IPS DF 6.9 (cell line): ENCODE measurements around the gene UTY.
"Not testable (repeated sequence)": the region's sequence is repeated elsewhere in the genome, so short reads cannot be mapped to it uniquely, and the experiment has no call there.

Experiments used
- DNase-seq: peaks from one replicate; pipeline ENCODE4 v3.0.0-alpha.2; 2013; ENCODE audit warnings: low read depth, low spot score
- H3K27ac ChIP-seq: one replicate; pipeline ENCODE4 v1.5.1; 2013; ENCODE audit warnings: low read length, control low read depth
- H3K27me3 ChIP-seq: 2 replicates; pipeline ENCODE4 v1.6.1; 2013; ENCODE audit warnings: mild to moderate bottlenecking, low read length; ENCODE audit not compliant: control insufficient read depth, insufficient read depth
- H3K36me3 ChIP-seq: 2 replicates; pipeline ENCODE4 v1.6.1; 2013; ENCODE audit warnings: low read length; ENCODE audit not compliant: control insufficient read depth, insufficient read depth
- H3K4me1 ChIP-seq: 2 replicates; pipeline ENCODE4 v1.6.1; 2013; ENCODE audit warnings: low read length; ENCODE audit not compliant: control insufficient read depth, insufficient read depth
- H3K4me3 ChIP-seq: 2 replicates; pipeline ENCODE4 v1.5.1; 2013; ENCODE audit warnings: mild to moderate bottlenecking, low read length
- H3K9me3 ChIP-seq: 2 replicates; pipeline ENCODE4 v1.6.1; 2013; ENCODE audit warnings: low read length, inconsistent platforms; ENCODE audit not compliant: control insufficient read depth, insufficient read depth
- WGBS: extraction: QIAGEN DNeasy Blood & Tissue Kit; methylation state at CpG from one replicate; pipeline ENCODE4 v1.1.7; 2013; ENCODE audit warnings: mixed read lengths, missing lambda C conversion rate; ENCODE audit not compliant: insufficient read length, insufficient coverage; 5-methylcytosine and 5-hydroxymethylcytosine counted together

Gene UTY

DNA sequence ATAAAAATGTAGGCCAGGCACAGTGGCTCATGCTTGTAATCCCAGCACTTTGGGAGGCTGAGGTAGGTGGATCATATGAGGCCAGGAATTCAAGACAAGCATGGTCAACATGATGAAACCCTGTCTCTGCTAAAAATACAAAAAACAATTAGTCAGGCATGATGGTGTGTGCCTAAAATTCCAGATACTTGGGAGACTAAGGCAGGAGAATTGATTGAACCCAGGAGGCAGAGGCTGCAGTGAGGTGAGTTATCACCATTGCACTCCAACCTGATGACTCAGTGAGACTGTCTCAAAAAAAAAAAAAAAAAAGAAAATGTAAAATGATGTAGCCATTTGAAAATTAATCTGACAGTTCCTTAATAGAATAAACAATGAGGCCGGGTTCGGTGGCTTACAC lies 171.9 kb downstream of the UTY start:
- Histone ChIP-seq H3K9me3 (no peaks in the 10 kb centered on the region), H3K4me3 (no peak overlapping the region), H3K27ac (no peak overlapping the region), H3K27me3 (no peaks in the 10 kb centered on the region), H3K4me1 (no peaks in the 10 kb centered on the region), H3K36me3 (no peaks in the 10 kb centered on the region)
- no peak for DNase-seq
- WGBS = no CpG with 5 or more reads among the region's 2 CpGs

DNA sequence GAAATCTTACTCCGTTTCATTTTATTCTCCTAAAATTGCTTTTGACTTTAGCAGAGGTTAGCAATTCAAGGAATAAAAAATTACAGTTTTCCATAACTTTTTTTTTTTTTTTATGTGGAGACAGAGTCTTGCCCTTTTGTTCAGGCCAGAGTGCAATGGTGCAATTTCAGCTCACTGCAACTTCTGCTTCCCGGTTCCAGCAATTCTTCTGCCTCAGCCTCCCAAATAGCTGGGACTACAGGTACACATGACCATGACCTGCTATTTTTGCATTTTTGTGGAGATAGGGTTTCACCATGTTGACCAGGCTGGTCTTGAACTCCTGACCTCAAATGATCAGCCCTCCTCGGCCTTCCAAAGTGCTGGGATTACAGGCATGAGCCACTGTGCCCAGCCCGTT lies 179.0 kb downstream of the UTY start:
- Histone ChIP-seq H3K36me3 (no peaks in the 10 kb centered on the region; the same call in 1 of the 2 replicates), H3K4me3 (no peak overlapping the region), H3K4me1 (no peaks in the 10 kb centered on the region; the same call in 1 of the 2 replicates), H3K27me3 (no peaks in the 10 kb centered on the region), H3K9me3 (no peaks in the 10 kb centered on the region), H3K27ac (no peak overlapping the region)
- DNase-seq = no peak
- WGBS = no CpG with 5 or more reads among the region's 4 CpGs

DNA sequence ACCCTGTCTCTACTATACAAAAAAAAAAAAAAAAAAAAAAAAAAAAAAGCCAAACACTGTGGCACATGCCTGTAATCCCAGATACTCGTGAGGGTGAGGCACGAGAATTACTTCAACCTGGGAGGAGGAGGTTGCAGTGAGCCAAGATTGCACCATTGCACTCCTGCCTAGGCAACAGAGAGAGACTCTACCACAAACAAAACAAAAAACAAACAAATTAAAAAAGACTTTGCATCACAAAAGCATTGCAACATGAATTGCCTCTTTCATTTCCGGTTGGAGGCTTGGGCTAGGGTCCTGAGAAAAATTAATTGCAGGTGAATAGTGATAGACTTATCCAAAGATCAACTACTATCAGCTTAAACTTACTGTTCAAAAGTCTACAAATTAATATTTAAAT lies 180.4 kb downstream of the UTY start:
- H3K27ac ChIP-seq = no peak overlapping the region
- H3K27me3 ChIP-seq = no peaks in the 10 kb centered on the region
- no peak overlapping the region for H3K4me3 ChIP-seq
- WGBS = no CpG with 5 or more reads among the region's 3 CpGs
- no peaks in the 10 kb centered on the region; the same call in 1 of the 2 replicates for H3K4me1 ChIP-seq
- H3K36me3 ChIP-seq = no peaks in the 10 kb centered on the region; the same call in 1 of the 2 replicates
- no peaks in the 10 kb centered on the region for H3K9me3 ChIP-seq
- no peak for DNase-seq

DNA sequence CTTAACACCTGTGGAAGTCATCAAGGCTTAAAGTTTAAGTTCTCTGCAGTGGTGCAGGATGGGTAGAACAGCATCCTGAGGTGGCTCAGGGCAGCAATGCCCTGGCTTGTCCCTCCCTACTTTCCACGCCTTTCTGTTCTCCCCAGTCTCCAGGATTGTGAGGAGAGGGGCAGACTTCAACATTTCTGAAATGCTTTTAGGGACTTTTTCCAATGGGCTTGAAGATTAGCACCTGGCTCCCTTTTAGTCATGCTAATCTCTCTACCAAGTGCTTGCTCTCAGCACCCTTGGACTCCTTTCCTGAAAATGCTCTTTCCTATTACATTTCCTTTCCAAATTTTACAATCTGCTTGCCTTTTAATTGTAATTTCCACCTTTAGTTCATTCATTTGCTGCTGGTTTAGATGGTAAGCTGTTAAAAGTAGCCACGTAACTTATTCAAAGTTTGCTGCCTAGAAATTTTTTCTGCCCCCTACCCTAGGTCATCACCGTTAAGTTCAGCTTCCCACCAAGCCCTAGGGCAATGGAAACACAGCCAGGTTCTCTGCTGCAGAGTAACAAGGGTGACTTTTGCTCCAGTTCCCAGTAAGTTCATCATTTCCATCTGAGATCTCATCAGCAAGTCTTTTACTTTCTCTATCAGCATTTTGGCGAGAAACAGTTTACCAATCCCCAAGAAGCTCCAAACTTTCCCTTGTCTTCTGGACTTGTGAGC lies 183.5 kb downstream of the UTY start:
- Histone ChIP-seq H3K36me3 (no peaks in the 10 kb centered on the region), H3K4me1 (no peaks in the 10 kb centered on the region; the same call in 1 of the 2 replicates), H3K4me3 (no peak overlapping the region), H3K27me3 (no peaks in the 10 kb centered on the region), H3K9me3 (no peaks in the 10 kb centered on the region), H3K27ac (peak overlapping the region; percentile 88)
- WGBS = no CpG with 5 or more reads among the region's 4 CpGs
- peak; percentile 9 for DNase-seq

DNA sequence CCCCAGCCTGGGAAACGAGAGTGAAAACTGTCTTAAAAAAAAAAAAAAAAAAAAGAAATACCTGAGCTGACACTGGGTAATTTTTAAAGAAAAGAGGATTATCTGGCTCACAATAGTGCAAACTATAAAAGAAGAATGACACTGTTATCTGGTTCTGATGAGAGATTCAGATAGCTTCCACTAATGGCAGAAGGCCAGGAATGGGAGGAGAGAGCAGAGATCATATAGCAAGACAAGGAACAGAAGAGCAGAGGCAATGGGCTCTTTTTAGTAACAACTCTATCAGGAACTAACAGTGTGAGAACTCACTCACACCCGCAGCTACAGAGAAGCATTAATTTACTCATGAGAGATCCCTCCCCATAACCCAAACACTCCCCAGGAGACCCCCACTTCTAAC lies 184.8 kb downstream of the UTY start:
- Histone ChIP-seq H3K36me3 (no peaks in the 10 kb centered on the region), H3K4me1 (no peaks in the 10 kb centered on the region; the same call in 1 of the 2 replicates), H3K9me3 (no peaks in the 10 kb centered on the region), H3K27me3 (no peaks in the 10 kb centered on the region), H3K4me3 (no peak overlapping the region), H3K27ac (no peak overlapping the region)
- WGBS = no CpG with 5 or more reads among the region's 2 CpGs
- DNase-seq = no peak

DNA sequence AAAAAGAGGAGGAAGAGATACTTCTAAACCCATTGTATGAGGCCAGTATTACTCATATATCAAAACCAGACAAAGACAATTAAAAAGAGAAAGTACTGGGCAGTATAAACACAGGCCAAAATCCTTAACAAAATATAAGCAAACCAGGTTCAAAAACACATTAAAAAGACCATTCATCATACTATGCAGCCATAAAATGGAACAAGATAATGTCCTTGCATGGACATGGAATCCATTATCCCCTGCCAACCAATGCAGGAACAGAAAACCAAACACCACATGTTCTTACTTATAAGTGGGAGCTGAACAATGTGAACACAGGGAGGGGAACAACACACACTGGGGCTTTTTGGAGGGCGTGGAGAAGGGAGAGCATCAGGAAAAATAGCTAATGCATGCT lies 188.6 kb downstream of the UTY start:
- Histone ChIP-seq H3K9me3 (no peaks in the 10 kb centered on the region), H3K36me3 (no peaks in the 10 kb centered on the region), H3K27ac (no peak overlapping the region), H3K4me1 (no peaks in the 10 kb centered on the region; the same call in 1 of the 2 replicates), H3K27me3 (no peaks in the 10 kb centered on the region), H3K4me3 (no peak overlapping the region)
- DNase-seq = no peak
- no CpG with 5 or more reads among the region's 1 CpG for WGBS

DNA sequence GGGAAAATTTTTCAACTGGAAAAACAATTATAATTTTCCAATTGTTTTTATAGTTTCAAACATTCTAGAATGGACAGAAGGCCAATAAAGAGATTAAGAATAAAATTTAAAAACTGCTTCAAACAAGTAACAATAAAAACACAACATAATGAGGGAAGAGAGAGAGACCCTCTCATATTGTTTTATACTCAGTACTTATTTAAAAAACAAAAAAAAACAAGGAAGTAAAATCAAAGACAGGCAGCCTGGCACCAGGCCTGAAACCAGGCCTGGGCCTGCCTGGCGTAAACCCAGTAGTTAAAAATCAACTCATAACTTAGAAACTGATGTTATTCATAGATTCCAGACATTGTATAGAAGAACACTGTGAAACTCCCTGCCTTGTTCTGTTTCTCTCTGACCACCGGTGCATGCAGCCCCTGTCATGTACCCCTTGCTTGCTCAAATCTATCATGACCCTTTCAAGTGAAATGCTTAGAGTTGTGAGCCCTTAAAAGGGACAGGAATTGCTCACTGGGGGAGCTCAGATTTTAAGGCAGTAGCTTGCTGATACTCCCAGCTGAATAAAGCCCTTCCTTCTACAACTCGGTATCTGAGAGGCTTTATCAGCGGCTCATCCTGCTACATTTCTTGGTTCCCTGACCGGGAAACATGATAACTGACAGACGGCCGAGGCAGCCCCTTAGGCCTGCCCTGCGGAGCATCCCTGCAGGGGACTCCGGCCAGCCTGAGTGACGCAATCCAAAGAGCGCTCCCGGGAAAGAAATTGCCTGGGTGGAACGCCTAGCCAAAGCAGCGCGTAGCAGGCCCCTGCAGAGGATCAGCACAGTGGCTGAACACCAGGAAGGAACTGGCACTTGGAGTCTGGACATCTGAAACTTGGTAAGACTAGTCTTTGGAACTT lies 197.4 kb downstream of the UTY start:
- not testable (repeated sequence) for H3K4me1 ChIP-seq, H3K27ac ChIP-seq, H3K36me3 ChIP-seq, H3K4me3 ChIP-seq, DNase-seq, H3K27me3 ChIP-seq, H3K9me3 ChIP-seq
- WGBS = no CpG with 5 or more reads among the region's 15 CpGs

DNA sequence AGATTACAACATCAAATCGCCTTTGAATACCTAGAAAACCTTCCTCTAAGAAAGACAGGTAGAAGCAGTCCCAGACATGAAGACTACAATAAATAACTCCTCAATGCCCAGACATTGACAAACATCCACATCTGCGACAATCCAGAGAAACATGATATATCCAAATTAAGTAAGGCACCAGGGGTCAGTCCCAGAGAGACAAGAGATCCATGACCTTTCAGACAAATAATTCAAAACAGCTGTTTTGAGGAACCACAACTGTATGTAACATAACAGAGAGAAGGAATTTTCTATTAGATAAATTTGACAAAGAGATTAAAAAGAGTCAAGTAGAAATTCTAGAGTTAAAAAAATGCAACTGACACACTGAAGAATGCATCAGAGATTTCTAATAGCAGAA lies 200.3 kb downstream of the UTY start:
- no peak overlapping the region for H3K27ac ChIP-seq
- WGBS = no CpG with 5 or more reads among the region's 2 CpGs

DNA sequence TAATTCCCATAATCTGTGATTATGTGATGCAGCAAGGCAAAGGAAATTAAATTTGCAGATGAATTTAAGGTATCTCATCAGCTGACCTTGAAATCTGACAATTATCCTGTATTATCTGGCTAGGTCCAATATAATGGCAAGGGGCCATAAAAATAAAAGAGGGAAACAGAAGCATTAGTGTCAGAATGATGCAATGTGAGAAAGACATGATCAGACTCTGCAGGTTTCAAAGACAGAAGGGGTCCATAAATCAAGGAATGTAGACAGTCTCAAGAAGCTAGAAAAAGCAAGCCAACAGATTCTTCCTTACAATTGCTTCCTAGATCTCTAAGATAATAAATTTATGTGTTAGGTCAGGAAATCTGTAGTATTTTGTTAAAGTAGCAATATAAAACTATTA lies 208.1 kb downstream of the UTY start:
- Histone ChIP-seq H3K27ac (no peak overlapping the region), H3K4me3 (no peak overlapping the region), H3K27me3 (no peaks in the 10 kb centered on the region), H3K9me3 (no peaks in the 10 kb centered on the region), H3K4me1 (no peaks in the 10 kb centered on the region), H3K36me3 (no peaks in the 10 kb centered on the region)
- DNase-seq = no peak

More for the DNA sequence above, 200.3 kb downstream of the UTY start:
- no peak for DNase-seq
- Histone ChIP-seq H3K4me1 (no peaks in the 10 kb centered on the region), H3K9me3 (no peaks in the 10 kb centered on the region), H3K27me3 (no peaks in the 10 kb centered on the region), H3K36me3 (no peaks in the 10 kb centered on the region), H3K4me3 (no peak overlapping the region)

DNA sequence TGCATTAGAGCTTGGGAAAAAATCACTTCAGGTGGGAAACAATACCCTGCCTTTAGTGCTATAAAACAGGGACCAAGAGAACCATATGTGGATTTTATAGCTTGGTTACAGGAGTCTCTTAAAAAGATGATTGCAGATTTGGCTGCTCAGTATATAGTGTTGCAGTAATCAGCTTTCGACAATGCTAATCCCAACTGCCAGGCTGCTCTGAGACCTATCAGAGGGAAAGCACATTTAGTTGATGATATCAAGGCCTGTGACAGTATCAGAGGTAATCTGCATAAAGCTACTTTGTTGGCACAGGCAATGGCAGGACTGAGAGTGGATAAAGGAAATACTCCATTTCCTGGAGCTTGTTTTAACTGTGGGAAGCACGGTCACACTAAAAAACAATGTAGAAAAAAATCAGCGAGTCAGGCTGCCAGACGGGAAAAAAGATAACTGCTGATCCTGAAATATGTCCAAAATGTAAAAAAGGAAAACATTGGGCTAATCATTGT lies 225.8 kb downstream of the UTY start:
- no CpG with 5 or more reads among the region's 4 CpGs for WGBS
- DNase-seq, H3K9me3 ChIP-seq, H3K4me3 ChIP-seq, H3K36me3 ChIP-seq, H3K4me1 ChIP-seq, H3K27me3 ChIP-seq, H3K27ac ChIP-seq: not testable (repeated sequence)
